GM18870 (cell line): ENCODE results near the gene PRSS37.
"Not testable (repeated sequence)": the region's sequence is repeated elsewhere in the genome, so short reads cannot be mapped to it uniquely, and the experiment has no call there.

ENCODE experiments used
- ATAC-seq: cut with Tn5 transposase; IDR thresholded peaks from one replicate; pipeline ENCODE4 v1.9.1; 2021; ENCODE audit warnings: moderate library complexity; ENCODE audit not compliant: unreplicated experiment

The PRSS37 gene, protein sequence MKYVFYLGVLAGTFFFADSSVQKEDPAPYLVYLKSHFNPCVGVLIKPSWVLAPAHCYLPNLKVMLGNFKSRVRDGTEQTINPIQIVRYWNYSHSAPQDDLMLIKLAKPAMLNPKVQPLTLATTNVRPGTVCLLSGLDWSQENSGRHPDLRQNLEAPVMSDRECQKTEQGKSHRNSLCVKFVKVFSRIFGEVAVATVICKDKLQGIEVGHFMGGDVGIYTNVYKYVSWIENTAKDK

DNA sequence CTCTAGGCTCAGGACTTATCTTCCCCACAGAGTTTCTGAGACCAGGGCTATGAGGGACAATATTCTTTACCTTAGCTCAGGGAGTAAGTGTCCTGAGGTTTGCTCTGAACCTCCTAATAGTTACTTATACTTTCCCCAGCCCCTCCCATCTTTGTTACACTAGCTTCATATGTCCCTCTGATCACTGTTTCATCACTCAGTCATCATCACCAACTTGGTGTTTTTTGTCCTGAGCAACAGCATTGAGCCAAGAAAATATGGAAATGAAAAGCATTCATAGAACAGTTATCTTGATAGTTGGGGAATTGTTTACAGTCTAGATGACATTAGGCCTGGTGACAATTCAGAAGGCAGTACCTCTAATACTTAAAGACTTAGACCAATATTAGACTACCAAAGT lies at the start of gene PRSS37:
Gene PRSS37 (minus strand): TSS at position 101 of the 400 bp plus-strand sequence. CDS start 436 bp downstream, outside the sequence.
- no peak for ATAC-seq

- ATAC-seq, result no peak
Measured at GRCh38 chr7:141889321-141889720, 48.0 kb upstream of the PRSS37 start.

- peak; percentile 90 for ATAC-seq
Measured at GRCh38 chr7:141884539-141885225, 43.4 kb upstream of the PRSS37 start.

DNA sequence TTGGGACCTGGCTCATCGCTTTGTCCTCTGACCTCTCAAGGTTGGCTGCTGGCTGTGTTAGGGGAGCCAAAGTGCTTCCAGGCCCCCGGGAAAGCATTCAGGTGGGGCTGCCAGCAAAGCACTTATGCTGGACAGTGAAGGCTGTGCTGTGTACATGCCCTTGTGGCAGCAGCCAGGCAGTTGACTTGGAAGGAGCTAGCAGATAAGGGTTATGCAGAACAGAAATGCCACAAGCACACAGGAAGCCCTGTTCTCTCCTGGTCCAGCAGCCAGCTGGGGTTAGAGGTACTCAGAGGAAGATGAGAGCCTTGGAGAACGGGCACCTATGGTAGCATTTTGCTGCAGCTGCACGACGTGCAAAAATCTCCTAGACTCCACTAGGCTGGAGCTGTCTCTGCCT lies 39.7 kb upstream of the PRSS37 start:
- no peak for ATAC-seq

DNA sequence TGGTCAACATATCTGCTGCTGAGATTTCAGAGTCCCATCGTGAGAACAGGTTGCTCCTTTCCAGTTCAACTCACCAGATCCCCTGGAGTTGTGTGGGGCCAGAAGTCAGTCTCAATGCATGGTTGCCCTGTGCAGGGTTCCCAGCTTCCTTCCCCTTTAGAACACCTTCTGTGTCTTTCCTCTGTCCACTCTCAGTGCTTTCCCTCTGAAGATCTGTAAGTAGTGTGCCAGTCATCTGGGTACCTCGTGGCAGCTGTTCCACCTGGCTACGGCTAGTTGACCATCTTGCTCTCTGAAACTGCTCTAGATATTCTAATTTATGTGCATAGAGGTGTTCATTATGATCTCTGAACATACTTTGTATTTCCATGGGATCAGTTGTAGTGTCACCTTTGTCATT lies 36.1 kb upstream of the PRSS37 start:
- ATAC-seq, result no peak

- ATAC-seq, result no peak
Measured at GRCh38 chr7:141876371-141876770, 35.1 kb upstream of the PRSS37 start.

GRCh38 chr7:141875453-141875852 lies 34.2 kb upstream of the PRSS37 start:
- no peak for ATAC-seq

GRCh38 chr7:141874787-141875186 lies 33.5 kb upstream of the PRSS37 start:
- no peak for ATAC-seq

- no peak for ATAC-seq
Measured at GRCh38 chr7:141872931-141873330, 31.6 kb upstream of the PRSS37 start.

GRCh38 chr7:141866974-141867373 lies 25.7 kb upstream of the PRSS37 start:
- ATAC-seq, result no peak

DNA sequence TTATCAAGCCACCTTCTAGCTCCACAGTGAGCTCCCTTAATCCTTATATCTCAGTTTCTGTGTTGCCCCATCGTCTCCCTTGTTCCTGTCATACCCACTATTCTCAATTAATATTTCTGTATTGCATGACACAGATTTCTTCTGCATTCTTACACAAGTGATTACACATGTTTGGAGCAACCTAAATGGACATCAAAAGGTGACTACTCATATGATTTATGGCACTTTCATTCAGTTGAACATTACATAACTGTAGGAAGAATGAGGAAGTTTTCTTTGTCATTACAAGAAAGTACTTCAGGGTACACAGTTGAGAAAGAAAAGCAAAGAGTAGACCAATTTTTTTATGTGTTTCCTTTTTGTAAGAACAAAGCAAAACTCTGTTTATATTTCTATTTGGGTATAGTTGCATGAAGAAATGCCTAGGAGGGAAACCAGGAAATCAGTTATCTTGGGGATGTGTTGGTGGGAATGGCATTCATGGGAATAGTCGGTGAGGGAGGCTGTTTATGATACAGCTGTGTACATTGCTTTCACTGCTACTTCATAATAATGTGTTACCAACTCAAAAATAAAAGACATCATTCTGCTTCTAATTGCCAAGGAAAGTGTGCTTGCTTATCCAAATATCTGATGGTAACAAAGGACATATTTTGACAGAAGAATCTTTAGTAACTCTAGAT lies 23.6 kb upstream of the PRSS37 start:
- ATAC-seq, result no peak

- no peak for ATAC-seq
Measured at GRCh38 chr7:141860207-141860606, 18.9 kb upstream of the PRSS37 start.

- ATAC-seq, result no peak
Measured at GRCh38 chr7:141847996-141848395, 6.7 kb upstream of the PRSS37 start.

- no peak for ATAC-seq
Measured at GRCh38 chr7:141844256-141844655, 3.0 kb upstream of the PRSS37 start.

DNA sequence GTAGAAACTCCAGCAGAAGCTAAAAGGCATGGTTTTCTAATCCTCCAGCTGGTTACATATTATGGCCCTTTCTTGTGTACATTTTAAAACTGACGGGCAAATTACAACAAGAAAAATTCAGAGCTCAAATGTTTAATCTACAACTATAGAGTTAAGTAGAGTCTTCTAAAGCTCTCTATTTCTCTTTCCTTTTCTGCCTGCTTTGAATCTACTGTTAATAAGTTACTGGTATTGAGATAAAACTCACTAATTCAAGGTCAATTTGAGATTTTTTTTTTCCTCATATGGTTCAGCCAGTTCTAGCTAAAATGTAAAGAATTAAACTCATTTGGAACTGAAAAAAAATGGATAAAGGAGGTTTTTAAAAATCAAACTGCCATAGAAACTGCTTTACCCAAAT lies 1.6 kb upstream of the PRSS37 start:
- no peak for ATAC-seq

DNA sequence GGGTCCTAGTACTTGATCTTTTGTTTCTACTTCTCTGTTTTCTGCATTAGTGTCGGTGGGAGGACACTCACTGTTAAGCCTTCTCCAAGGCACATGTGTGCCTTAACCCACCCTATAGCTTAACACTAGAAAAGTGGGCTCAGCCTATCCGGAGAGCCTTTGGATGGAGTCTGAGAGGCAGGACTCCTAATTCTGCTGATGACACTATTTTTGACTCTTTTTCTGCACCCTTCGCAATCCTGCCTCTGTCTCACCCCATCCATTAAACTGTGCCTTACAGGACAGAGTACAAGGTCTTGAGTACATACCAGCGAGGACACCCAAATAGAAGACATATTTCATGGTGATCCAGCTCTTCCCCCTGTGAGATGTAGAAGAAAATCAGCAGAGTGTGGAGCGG lies 577 bp downstream of the PRSS37 start:
- no peak for ATAC-seq

- no peak for ATAC-seq
Measured at GRCh38 chr7:141839256-141839655, 2.0 kb downstream of the PRSS37 start.

DNA sequence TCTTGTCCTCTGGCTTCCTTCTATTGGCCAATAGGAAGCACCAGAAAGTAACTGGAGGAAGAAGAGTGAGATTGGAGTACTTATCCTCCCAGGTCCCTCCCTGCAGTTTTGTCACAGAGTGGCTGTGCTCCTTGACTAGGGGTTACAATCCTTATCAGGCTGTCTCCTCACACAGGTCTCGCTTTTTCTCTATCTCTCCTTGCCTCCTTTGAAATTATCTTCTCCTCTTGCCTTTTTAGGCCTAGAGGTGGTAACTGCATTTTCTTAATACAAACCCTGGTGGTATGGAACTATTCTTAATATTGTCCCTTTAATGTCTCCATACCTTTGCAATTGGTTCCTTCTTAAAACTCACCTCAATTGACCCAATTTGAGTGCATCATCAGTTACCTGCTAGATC lies 2.7 kb downstream of the PRSS37 start:
- no peak for ATAC-seq

- no peak for ATAC-seq
Measured at GRCh38 chr7:141837683-141838082, 3.6 kb downstream of the PRSS37 start.

DNA sequence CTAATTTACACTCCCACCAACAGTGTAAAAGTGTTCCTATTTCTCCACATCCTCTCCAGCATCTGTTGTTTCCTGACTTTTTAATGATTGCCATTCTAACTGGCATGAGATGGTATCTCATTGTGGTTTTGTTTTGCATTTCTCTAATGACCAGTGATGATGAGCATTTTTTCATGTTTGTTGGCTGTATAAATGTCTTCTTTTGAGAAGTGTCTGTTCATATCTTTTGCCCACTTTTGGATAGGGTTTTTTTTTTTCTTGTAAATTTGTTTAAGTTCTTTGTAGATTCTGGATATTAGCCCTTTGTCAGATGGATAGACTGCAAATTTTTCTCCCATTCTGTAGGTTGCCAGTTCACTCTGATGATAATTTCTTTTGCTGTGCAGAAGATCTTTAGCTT lies 18.9 kb downstream of the PRSS37 start:
- ATAC-seq, result not testable (repeated sequence)

- ATAC-seq, result no peak
Measured at GRCh38 chr7:141820067-141820466, 21.2 kb downstream of the PRSS37 start.

DNA sequence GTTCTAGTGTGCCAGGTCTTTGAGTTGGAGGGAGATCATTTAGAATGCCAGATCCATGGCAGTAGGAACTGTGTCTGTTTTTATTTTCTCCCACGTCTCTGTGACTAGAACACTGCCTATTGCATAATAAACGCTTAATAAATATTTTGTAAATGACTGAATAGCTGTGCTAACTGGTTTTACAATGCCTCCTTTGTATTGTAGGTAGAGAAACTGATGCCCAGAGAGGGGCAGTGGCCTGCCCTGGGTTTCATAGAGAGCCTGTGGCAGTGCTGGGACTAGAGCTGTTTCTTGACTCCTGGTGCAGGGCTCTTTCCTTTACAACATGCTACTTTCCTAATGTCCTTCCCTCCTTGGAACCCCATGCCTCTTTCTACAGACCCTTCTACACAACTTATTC lies 48.8 kb downstream of the PRSS37 start:
- ATAC-seq, result no peak
